Adrenal gland (tissue), 5 donors: Measurements from ENCODE around the gene SLC43A3.

Experiments used
- CTCF ChIP-seq, 6 experiments: fragments of 450-650 bp in 4 of 6; fragments of 200-600 bp in 2 of 6; sonication (generic) in 1 of 6; IDR thresholded peaks; 1 replicate in 5 of 6; 2 replicates in 1 of 6; pipeline versions ENCODE4 v1.5.1 to v1.8.0; 2016 to 2021; ENCODE audit warnings: antibody characterized with exemption in 6 of 6, mild to moderate bottlenecking in 2 of 6, moderate library complexity in 1 of 6
- POLR2A ChIP-seq, 2 donors: fragments of 450-650 bp; IDR thresholded peaks; one replicate each; pipeline ENCODE4 v1.6.1; 2017; ENCODE audit warnings: antibody characterized with exemption in 2 of 2, mild to moderate bottlenecking in 2 of 2, moderate library complexity in 1 of 2
- donor health status: DM: no; HTN: no; CAD: no.

- TF ChIP-seq CTCF (IDR thresholded peaks at IDR 0.05) (no peak), POLR2A (IDR thresholded peaks at IDR 0.05) (no peak)
Observed at GRCh38 chr11:57434640-57435546, 8.0 kb upstream of the SLC43A3 start.
